ENCODE results near the gene CACNA1G.

Gene CACNA1G

GRCh38 chr17:50560185-50560824 lies at the start of gene CACNA1G:
Gene CACNA1G, plus strand, starts transcription at chr17:50560715. Its CDS starts 745 bp downstream, at chr17:50561460.
- Histone ChIP-seq H3K27ac (ENCODE audit: low read depth, low read length) (peak within 1 kb of the TSS; percentile 79), H3K9ac (ENCODE audit: low read depth, low read length) (no peak within 1 kb of the TSS), H3K36me3 (ENCODE audit: control insufficient read depth, insufficient read depth, low read length) (no peaks in the 10 kb centered on the region), H3K9me3 (ENCODE audit: control insufficient read depth, insufficient read depth, low read length) (no peaks in the 10 kb centered on the region), H3K4me1 (ENCODE audit: control insufficient read depth, insufficient read depth, low read length) (peaks cover 28% of the 10 kb centered on the region), H3K27me3 (ENCODE audit: control insufficient read depth, insufficient read depth, low read length) (peaks cover 76% of the 10 kb centered on the region), H3K4me3 (ENCODE audit: low read depth, low read length) (peak within 1 kb of the TSS; percentile 68)

GRCh38 chr17:50511058-50511457 lies 49.5 kb upstream of the CACNA1G start:
- H3K9me3 ChIP-seq (ENCODE audit: control insufficient read depth, insufficient read depth, low read length), result no peaks in the 10 kb centered on the region
- no peaks in the 10 kb centered on the region for H3K27me3 ChIP-seq (ENCODE audit: control insufficient read depth, insufficient read depth, low read length)
- H3K9ac ChIP-seq (ENCODE audit: low read depth, low read length), result no peak overlapping the region
- H3K27ac ChIP-seq (ENCODE audit: low read depth, low read length), result no peak overlapping the region
- H3K4me1 ChIP-seq (ENCODE audit: control insufficient read depth, insufficient read depth, low read length), result peaks cover 8% of the 10 kb centered on the region; the same call in 1 of the 2 replicates
- H3K4me3 ChIP-seq (ENCODE audit: low read depth, low read length), result no peak overlapping the region
- no peaks in the 10 kb centered on the region for H3K36me3 ChIP-seq (ENCODE audit: control insufficient read depth, insufficient read depth, low read length)

- Histone ChIP-seq H3K4me1 (ENCODE audit: control insufficient read depth, insufficient read depth, low read length) (peaks cover 4% of the 10 kb centered on the region; the same call in 1 of the 2 replicates), H3K36me3 (ENCODE audit: control insufficient read depth, insufficient read depth, low read length) (no peaks in the 10 kb centered on the region), H3K27ac (ENCODE audit: low read depth, low read length) (no peak overlapping the region), H3K9me3 (ENCODE audit: control insufficient read depth, insufficient read depth, low read length) (no peaks in the 10 kb centered on the region), H3K9ac (ENCODE audit: low read depth, low read length) (no peak overlapping the region), H3K4me3 (ENCODE audit: low read depth, low read length) (no peak overlapping the region), H3K27me3 (ENCODE audit: control insufficient read depth, insufficient read depth, low read length) (no peaks in the 10 kb centered on the region; the same call in 1 of the 2 replicates)
Measured at GRCh38 chr17:50513495-50513894, 47.0 kb upstream of the CACNA1G start.

- no peak overlapping the region for H3K9ac ChIP-seq (ENCODE audit: low read depth, low read length)
- no peaks in the 10 kb centered on the region; the same call in 1 of the 2 replicates for H3K27me3 ChIP-seq (ENCODE audit: control insufficient read depth, insufficient read depth, low read length)
- no peak overlapping the region for H3K27ac ChIP-seq (ENCODE audit: low read depth, low read length)
- no peaks in the 10 kb centered on the region for H3K36me3 ChIP-seq (ENCODE audit: control insufficient read depth, insufficient read depth, low read length)
- no peaks in the 10 kb centered on the region for H3K9me3 ChIP-seq (ENCODE audit: control insufficient read depth, insufficient read depth, low read length)
- H3K4me3 ChIP-seq (ENCODE audit: low read depth, low read length), result no peak overlapping the region
- H3K4me1 ChIP-seq (ENCODE audit: control insufficient read depth, insufficient read depth, low read length), result no peaks in the 10 kb centered on the region
Measured at GRCh38 chr17:50514388-50514787, 46.1 kb upstream of the CACNA1G start.

GRCh38 chr17:50514936-50515702 lies 45.4 kb upstream of the CACNA1G start:
- no peak overlapping the region for H3K4me3 ChIP-seq (ENCODE audit: low read depth, low read length)
- H3K9me3 ChIP-seq (ENCODE audit: control insufficient read depth, insufficient read depth, low read length), result no peaks in the 10 kb centered on the region
- H3K27ac ChIP-seq (ENCODE audit: low read depth, low read length), result no peak overlapping the region
- H3K27me3 ChIP-seq (ENCODE audit: control insufficient read depth, insufficient read depth, low read length), result no peaks in the 10 kb centered on the region; the same call in 1 of the 2 replicates
- H3K4me1 ChIP-seq (ENCODE audit: control insufficient read depth, insufficient read depth, low read length), result no peaks in the 10 kb centered on the region
- no peaks in the 10 kb centered on the region for H3K36me3 ChIP-seq (ENCODE audit: control insufficient read depth, insufficient read depth, low read length)
- H3K9ac ChIP-seq (ENCODE audit: low read depth, low read length), result no peak overlapping the region

GRCh38 chr17:50517011-50517410 lies 43.5 kb upstream of the CACNA1G start:
- no peaks in the 10 kb centered on the region; the same call in 1 of the 2 replicates for H3K27me3 ChIP-seq (ENCODE audit: control insufficient read depth, insufficient read depth, low read length)
- no peak overlapping the region for H3K9ac ChIP-seq (ENCODE audit: low read depth, low read length)
- no peaks in the 10 kb centered on the region for H3K36me3 ChIP-seq (ENCODE audit: control insufficient read depth, insufficient read depth, low read length)
- no peaks in the 10 kb centered on the region for H3K4me1 ChIP-seq (ENCODE audit: control insufficient read depth, insufficient read depth, low read length)
- H3K4me3 ChIP-seq (ENCODE audit: low read depth, low read length), result no peak overlapping the region
- no peaks in the 10 kb centered on the region for H3K9me3 ChIP-seq (ENCODE audit: control insufficient read depth, insufficient read depth, low read length)
- no peak overlapping the region for H3K27ac ChIP-seq (ENCODE audit: low read depth, low read length)

- Histone ChIP-seq H3K9ac (ENCODE audit: low read depth, low read length) (no peak overlapping the region), H3K4me3 (ENCODE audit: low read depth, low read length) (no peak overlapping the region), H3K9me3 (ENCODE audit: control insufficient read depth, insufficient read depth, low read length) (no peaks in the 10 kb centered on the region), H3K27ac (ENCODE audit: low read depth, low read length) (no peak overlapping the region), H3K4me1 (ENCODE audit: control insufficient read depth, insufficient read depth, low read length) (no peaks in the 10 kb centered on the region), H3K27me3 (ENCODE audit: control insufficient read depth, insufficient read depth, low read length) (no peaks in the 10 kb centered on the region; the same call in 1 of the 2 replicates), H3K36me3 (ENCODE audit: control insufficient read depth, insufficient read depth, low read length) (no peaks in the 10 kb centered on the region)
Measured at GRCh38 chr17:50517504-50518383, 42.8 kb upstream of the CACNA1G start.

- Histone ChIP-seq H3K4me3 (ENCODE audit: low read depth, low read length) (no peak overlapping the region), H3K27ac (ENCODE audit: low read depth, low read length) (no peak overlapping the region), H3K36me3 (ENCODE audit: control insufficient read depth, insufficient read depth, low read length) (no peaks in the 10 kb centered on the region), H3K9ac (ENCODE audit: low read depth, low read length) (no peak overlapping the region), H3K9me3 (ENCODE audit: control insufficient read depth, insufficient read depth, low read length) (no peaks in the 10 kb centered on the region), H3K4me1 (ENCODE audit: control insufficient read depth, insufficient read depth, low read length) (no peaks in the 10 kb centered on the region), H3K27me3 (ENCODE audit: control insufficient read depth, insufficient read depth, low read length) (no peaks in the 10 kb centered on the region; the same call in 1 of the 2 replicates)
Measured at GRCh38 chr17:50518384-50519023, 42.0 kb upstream of the CACNA1G start.

GRCh38 chr17:50519141-50519834 lies 41.2 kb upstream of the CACNA1G start:
- Histone ChIP-seq H3K4me1 (ENCODE audit: control insufficient read depth, insufficient read depth, low read length) (no peaks in the 10 kb centered on the region), H3K9ac (ENCODE audit: low read depth, low read length) (no peak overlapping the region), H3K27ac (ENCODE audit: low read depth, low read length) (no peak overlapping the region), H3K4me3 (ENCODE audit: low read depth, low read length) (no peak overlapping the region), H3K27me3 (ENCODE audit: control insufficient read depth, insufficient read depth, low read length) (no peaks in the 10 kb centered on the region; the same call in 1 of the 2 replicates), H3K9me3 (ENCODE audit: control insufficient read depth, insufficient read depth, low read length) (no peaks in the 10 kb centered on the region), H3K36me3 (ENCODE audit: control insufficient read depth, insufficient read depth, low read length) (no peaks in the 10 kb centered on the region)

- H3K4me1 ChIP-seq (ENCODE audit: control insufficient read depth, insufficient read depth, low read length), result no peaks in the 10 kb centered on the region
- H3K27ac ChIP-seq (ENCODE audit: low read depth, low read length), result no peak overlapping the region
- H3K9ac ChIP-seq (ENCODE audit: low read depth, low read length), result no peak overlapping the region
- H3K27me3 ChIP-seq (ENCODE audit: control insufficient read depth, insufficient read depth, low read length), result no peaks in the 10 kb centered on the region; the same call in 1 of the 2 replicates
- no peaks in the 10 kb centered on the region for H3K36me3 ChIP-seq (ENCODE audit: control insufficient read depth, insufficient read depth, low read length)
- H3K4me3 ChIP-seq (ENCODE audit: low read depth, low read length), result no peak overlapping the region
- H3K9me3 ChIP-seq (ENCODE audit: control insufficient read depth, insufficient read depth, low read length), result no peaks in the 10 kb centered on the region
Measured at GRCh38 chr17:50520483-50520882, 40.0 kb upstream of the CACNA1G start.
